K562 (cell line): ENCODE results near the gene PSORS1C1. TPM values are rescaled to one million over a fixed set of nuclear protein-coding genes. Genes with fewer than 3 reads are reported as not detected.

Source experiments
- ATF3 ChIP-seq, 2 experiments: fragments of 450-650 bp in 1 of 2; sonication (generic) in 1 of 2; formaldehyde crosslinking in 1 of 2; IDR thresholded peaks in 1 of 2; conservative IDR thresholded peaks in 1 of 2; 2 replicates each; pipeline versions ENCODE4 v1.6.1 to v1.8.1; 2016 to 2023; ENCODE audit warnings: mild to moderate bottlenecking in 2 of 2, moderate library complexity in 2 of 2, inconsistent platforms in 1 of 2, missing genetic modification reagents in 1 of 2
- BRF2 ChIP-seq: IDR thresholded peaks from 3 replicates; pipeline ENCODE4 v1.6.1; 2011; ENCODE audit warnings: borderline replicate concordance, mild to moderate bottlenecking; ENCODE audit not compliant: insufficient read length, insufficient read depth
- C11orf30 ChIP-seq: fragments of 450-650 bp; IDR thresholded peaks from 2 replicates; pipeline ENCODE4 v1.6.1; 2016; ENCODE audit warnings: low read depth, mild to moderate bottlenecking
- ESRRB ChIP-seq: fragments of 250-450 bp; sonication (Bioruptor Pico); IDR thresholded peaks from 2 replicates; pipeline ENCODE4 v1.5.0; 2020; ENCODE audit warnings: mild to moderate bottlenecking, moderate library complexity, borderline replicate concordance
- L3MBTL2 ChIP-seq: fragments of 450-650 bp; IDR thresholded peaks from 2 replicates; pipeline ENCODE4 v1.6.1; 2016; ENCODE audit warnings: mild to moderate bottlenecking, moderate library complexity
- MEF2A ChIP-seq: IDR thresholded peaks from 2 replicates; pipeline ENCODE4 v1.6.1; 2011; ENCODE audit warnings: low read depth, mild to moderate bottlenecking, low read length, moderate library complexity; ENCODE audit not compliant: control insufficient read depth
- MEIS2 ChIP-seq: fragments of 450-650 bp; IDR thresholded peaks from 2 replicates; pipeline ENCODE4 v1.6.1; 2014; ENCODE audit warnings: mild to moderate bottlenecking; ENCODE audit not compliant: partially characterized antibody
- MYC ChIP-seq, 2 experiments: fragments of 250-450 bp in 1 of 2; sonication (Bioruptor Pico) in 1 of 2; IDR thresholded peaks; 2 replicates each; pipeline versions ENCODE4 v1.5.1 to v1.6.1; 2012 to 2021; ENCODE audit warnings: low read depth in 2 of 2, borderline replicate concordance in 1 of 2, improper control_type of control experiment in 1 of 2, low read length in 1 of 2, mild to moderate bottlenecking in 1 of 2, moderate library complexity in 1 of 2
- NCOA4 ChIP-seq: fragments of 450-650 bp; IDR thresholded peaks from 2 replicates; pipeline ENCODE4 v1.6.1; 2018; ENCODE audit warnings: mild to moderate bottlenecking; ENCODE audit not compliant: partially characterized antibody
- POLR3G ChIP-seq: IDR thresholded peaks from 2 replicates; pipeline ENCODE4 v1.6.1; 2011; ENCODE audit not compliant: insufficient read length, insufficient replicate concordance; ENCODE audit errors: extremely low read depth
- RAD21 ChIP-seq, 2 experiments: fragments of 250-450 bp in 1 of 2; fragments of 450-650 bp in 1 of 2; sonication (Bioruptor Pico) in 1 of 2; formaldehyde crosslinking in 1 of 2; IDR thresholded peaks in 1 of 2; conservative IDR thresholded peaks in 1 of 2; 2 replicates each; pipeline versions ENCODE4 v1.4.0 to v1.8.0; 2020 to 2022; ENCODE audit warnings: mild to moderate bottlenecking in 2 of 2, moderate library complexity in 1 of 2
- RAD51 ChIP-seq: fragments of 450-650 bp; IDR thresholded peaks from 2 replicates; pipeline ENCODE4 v1.7.1; 2016; ENCODE audit warnings: low read depth, mild to moderate bottlenecking, borderline replicate concordance
- RBM22 ChIP-seq: fragments of 200-400 bp; formaldehyde crosslinking; IDR thresholded peaks from 2 replicates; pipeline ENCODE4 v1.6.1; 2018; ENCODE audit warnings: low read length, low read depth; ENCODE audit not compliant: poor library complexity, severe bottlenecking
- SMARCB1 ChIP-seq: IDR thresholded peaks from 2 replicates; pipeline ENCODE4 v1.6.1; 2011; ENCODE audit warnings: improper control_type of control experiment, low read depth; ENCODE audit not compliant: insufficient read length
- THRB ChIP-seq: fragments of 450-650 bp; formaldehyde crosslinking; conservative IDR thresholded peaks from 2 replicates; pipeline ENCODE4 v1.4.0; 2022; ENCODE audit warnings: mild to moderate bottlenecking, missing genetic modification characterization
- ZNF436 ChIP-seq: fragments of 250-450, 450-650 bp; sonication (Bioruptor Pico); formaldehyde crosslinking; IDR thresholded peaks from 2 replicates; pipeline ENCODE4 v1.7.0; 2020; ENCODE audit warnings: mild to moderate bottlenecking
- polyA plus RNA-seq, 8 experiments: library from polyadenylated mRNA; depleted of rRNA in 4 of 8; stranded (reverse) in 5 of 8; unstranded in 3 of 8; fragments of >200 nt; fragmentation: Nextera tagmentation in 2 of 8; fragmentation: Illumina TruSeq in 1 of 8; extraction: Ambion mirVana in 2 of 8; extraction: Trizol in 1 of 8; gene quantifications; 2 replicates each; pipeline versions ENCODE4 v1.2.1 to v1.2.3, GENCODE V29; 2011 to 2014; ENCODE audit warnings: inconsistent platforms in 1 of 8, missing spikeins in 1 of 8
- total RNA-seq, 7 experiments: library from RNA; depleted of rRNA in 6 of 7; stranded (reverse); fragments of >200 nt in 6 of 7; fragmentation: Illumina TruSeq in 2 of 7; extraction: Trizol in 2 of 7; gene quantifications; 2 replicates each; pipeline versions ENCODE4 v1.2.1 to v1.2.3, GENCODE V29; 2011 to 2021; ENCODE audit warnings: low replicate concordance in 1 of 7
- TF ChIP-seq, protein P1 (sequence below): fragments of 250-450 bp; sonication (Bioruptor Pico); IDR thresholded peaks from 2 replicates; pipeline ENCODE4 v1.8.0; 2021; ENCODE audit warnings: moderate library complexity, mild to moderate bottlenecking, inconsistent platforms
- TF ChIP-seq, protein P2 (sequence below): sonication (generic); formaldehyde crosslinking; IDR thresholded peaks from 2 replicates; pipeline ENCODE4 v1.8.0; 2022; ENCODE audit warnings: mild to moderate bottlenecking, missing genetic modification reagents, borderline replicate concordance

Gene PSORS1C1
- total and polyA plus RNA-seq, 9 of the 15 experiments (the other 6 are each of a cell fraction or from before 2014, with no cell fraction given): 0.11 TPM; not detected in 8

DNA sequence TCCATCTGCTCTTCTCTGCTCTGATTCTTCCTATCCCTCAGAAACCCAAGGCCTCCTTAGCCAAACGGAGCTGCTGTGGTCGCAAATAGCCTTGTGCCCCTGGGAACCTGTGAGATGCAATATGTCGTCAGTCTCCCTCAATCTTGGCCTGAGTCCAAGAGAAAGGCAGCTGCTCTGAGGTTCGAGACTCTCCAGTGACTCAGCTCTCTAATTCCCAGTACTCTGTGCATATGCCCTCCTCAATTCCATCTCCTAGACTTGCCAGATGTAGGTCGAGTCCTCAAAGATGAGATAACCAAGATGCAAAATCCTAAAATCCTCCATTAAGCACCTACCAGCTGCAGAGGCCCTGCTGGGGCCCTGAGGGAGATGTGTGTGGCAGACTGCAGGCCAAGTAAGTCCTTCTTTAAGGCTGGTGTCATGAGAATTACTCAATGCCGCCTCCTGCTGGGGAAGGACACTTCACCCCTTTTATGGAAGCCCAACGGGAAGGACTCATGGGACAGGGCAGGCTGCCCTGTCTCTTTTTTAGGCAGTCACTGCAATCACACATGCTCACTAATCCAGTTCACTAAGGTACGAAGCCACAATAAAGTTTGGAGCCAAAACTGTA, 30.8 kb upstream of the PSORS1C1 start (continued):
- TF ChIP-seq ATF3 (IDR thresholded peaks at IDR 0.05) (peak; percentile 90), ATF3 (CRISPR knock-in tag; conservative IDR thresholded peaks at IDR 0.05) (no peak; the same call in 1 of the 2 replicates), NCOA4 (no peak), L3MBTL2 (peak; percentile 69), ESRRB (CRISPR knock-in tag) (no peak), RAD51 (no peak; the same call in 1 of the 2 replicates), POLR3G (no peak), RAD21 (CRISPR knock-in tag; conservative IDR thresholded peaks at IDR 0.05 in 1 of 2, IDR thresholded peaks at IDR 0.05 in 1 of 2) (peak; percentile 31 to 66), C11orf30 (peak; percentile 86), MYC (IDR thresholded peaks at IDR 0.05; ENCODE audit: low read depth, low read length) (peak; percentile 24; the same call in 1 of the 2 replicates), MYC (CRISPR knock-in tag; IDR thresholded peaks at IDR 0.05; ENCODE audit: borderline replicate concordance, low read depth) (no peak), THRB (CRISPR knock-in tag) (no peak), RBM22 (no peak), BRF2 (no peak), MEIS2 (peak; percentile 5), ZNF436 (CRISPR knock-in tag) (no peak), MEF2A (no peak), SMARCB1 (no peak)
- TF ChIP-seq, protein P1, sequence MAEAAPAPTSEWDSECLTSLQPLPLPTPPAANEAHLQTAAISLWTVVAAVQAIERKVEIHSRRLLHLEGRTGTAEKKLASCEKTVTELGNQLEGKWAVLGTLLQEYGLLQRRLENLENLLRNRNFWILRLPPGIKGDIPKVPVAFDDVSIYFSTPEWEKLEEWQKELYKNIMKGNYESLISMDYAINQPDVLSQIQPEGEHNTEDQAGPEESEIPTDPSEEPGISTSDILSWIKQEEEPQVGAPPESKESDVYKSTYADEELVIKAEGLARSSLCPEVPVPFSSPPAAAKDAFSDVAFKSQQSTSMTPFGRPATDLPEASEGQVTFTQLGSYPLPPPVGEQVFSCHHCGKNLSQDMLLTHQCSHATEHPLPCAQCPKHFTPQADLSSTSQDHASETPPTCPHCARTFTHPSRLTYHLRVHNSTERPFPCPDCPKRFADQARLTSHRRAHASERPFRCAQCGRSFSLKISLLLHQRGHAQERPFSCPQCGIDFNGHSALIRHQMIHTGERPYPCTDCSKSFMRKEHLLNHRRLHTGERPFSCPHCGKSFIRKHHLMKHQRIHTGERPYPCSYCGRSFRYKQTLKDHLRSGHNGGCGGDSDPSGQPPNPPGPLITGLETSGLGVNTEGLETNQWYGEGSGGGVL (CRISPR knock-in tag): no peak
- TF ChIP-seq, protein P2, sequence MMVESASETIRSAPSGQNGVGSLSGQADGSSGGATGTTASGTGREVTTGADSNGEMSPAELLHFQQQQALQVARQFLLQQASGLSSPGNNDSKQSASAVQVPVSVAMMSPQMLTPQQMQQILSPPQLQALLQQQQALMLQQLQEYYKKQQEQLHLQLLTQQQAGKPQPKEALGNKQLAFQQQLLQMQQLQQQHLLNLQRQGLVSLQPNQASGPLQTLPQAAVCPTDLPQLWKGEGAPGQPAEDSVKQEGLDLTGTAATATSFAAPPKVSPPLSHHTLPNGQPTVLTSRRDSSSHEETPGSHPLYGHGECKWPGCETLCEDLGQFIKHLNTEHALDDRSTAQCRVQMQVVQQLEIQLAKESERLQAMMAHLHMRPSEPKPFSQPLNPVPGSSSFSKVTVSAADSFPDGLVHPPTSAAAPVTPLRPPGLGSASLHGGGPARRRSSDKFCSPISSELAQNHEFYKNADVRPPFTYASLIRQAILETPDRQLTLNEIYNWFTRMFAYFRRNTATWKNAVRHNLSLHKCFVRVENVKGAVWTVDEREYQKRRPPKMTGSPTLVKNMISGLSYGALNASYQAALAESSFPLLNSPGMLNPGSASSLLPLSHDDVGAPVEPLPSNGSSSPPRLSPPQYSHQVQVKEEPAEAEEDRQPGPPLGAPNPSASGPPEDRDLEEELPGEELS: no peak
